RKO (cell line): ENCODE measurements around the gene TGFBR2.
A peak's percentile ranks its signal among the peaks of the same experiment; 100 is the strongest.

Experiments
- DNase-seq: peaks from one replicate; pipeline ENCODE4 v3.0.0-alpha.2; 2016; ENCODE audit warnings: low spot score

The TGFBR2 gene

GRCh38 chr3:30606301-30607031 is at the start of gene TGFBR2:
Gene TGFBR2, plus strand, starts transcription at chr3:30606601. Its CDS starts 283 bp downstream, at chr3:30606884.
- DNase-seq = peak; percentile 94

- no peak for DNase-seq
Observed at GRCh38 chr3:30557746-30558303, 48.6 kb upstream of the TGFBR2 start.

- no peak for DNase-seq
Observed at GRCh38 chr3:30563956-30564355, 42.4 kb upstream of the TGFBR2 start.

GRCh38 chr3:30567139-30567753 is 39.2 kb upstream of the TGFBR2 start:
- DNase-seq = no peak

- no peak for DNase-seq
Observed at GRCh38 chr3:30576946-30577345, 29.5 kb upstream of the TGFBR2 start.

GRCh38 chr3:30577788-30578187 is 28.6 kb upstream of the TGFBR2 start:
- DNase-seq = no peak

- no peak for DNase-seq
Observed at GRCh38 chr3:30578479-30578878, 27.9 kb upstream of the TGFBR2 start.

- no peak for DNase-seq
Observed at GRCh38 chr3:30578986-30579579, 27.3 kb upstream of the TGFBR2 start.

GRCh38 chr3:30581067-30581585 is 25.3 kb upstream of the TGFBR2 start:
- DNase-seq = no peak

GRCh38 chr3:30581982-30582381 is 24.4 kb upstream of the TGFBR2 start:
- DNase-seq = no peak

- DNase-seq = no peak
Observed at GRCh38 chr3:30583973-30584372, 22.4 kb upstream of the TGFBR2 start.

GRCh38 chr3:30585654-30586053 is 20.7 kb upstream of the TGFBR2 start:
- no peak for DNase-seq

GRCh38 chr3:30586096-30586805 is 20.1 kb upstream of the TGFBR2 start:
- no peak for DNase-seq

GRCh38 chr3:30586806-30587486 is 19.5 kb upstream of the TGFBR2 start:
- no peak for DNase-seq

GRCh38 chr3:30587904-30588303 is 18.5 kb upstream of the TGFBR2 start:
- no peak for DNase-seq

GRCh38 chr3:30596152-30596551 is 10.2 kb upstream of the TGFBR2 start:
- no peak for DNase-seq

- DNase-seq = peak; percentile 23
Observed at GRCh38 chr3:30597131-30597768, 9.2 kb upstream of the TGFBR2 start.

- DNase-seq = no peak
Observed at GRCh38 chr3:30597769-30598134, 8.6 kb upstream of the TGFBR2 start.

- DNase-seq = no peak
Observed at GRCh38 chr3:30598668-30599545, 7.5 kb upstream of the TGFBR2 start.

- no peak for DNase-seq
Observed at GRCh38 chr3:30600572-30600971, 5.8 kb upstream of the TGFBR2 start.
